Measurements from ENCODE around the gene ZSWIM1.

- TF ChIP-seq GATA3 (IDR thresholded peaks at IDR 0.05; ENCODE audit: low read depth, low read length) (no peak), GATA2 (IDR thresholded peaks at IDR 0.05; ENCODE audit: low read depth, low read length) (no peak)
Observed at GRCh38 chr20:45842169-45842812, 38.7 kb upstream of the ZSWIM1 start.

All from SH-SY5Y (cell line).